Effector memory CD8-positive, alpha-beta T cell (primary cell): Measurements from ENCODE around the gene DERL3.

Source experiments
- ATAC-seq: fragments of 150-1000 bp; cut with Tn5 transposase; replicated peaks from 2 replicates; pipeline ENCODE4 v1.10.0; 2021; ENCODE audit warnings: mild to moderate bottlenecking, moderate library complexity
- DNase-seq, 3 experiments: peaks; one replicate each; pipeline ENCODE4 v3.0.0; 2021
- H3K27ac Mint-ChIP-seq, 2 donors: one replicate each; pipeline ENCODE4 v1.8.0; 2022; ENCODE audit warnings: mild to moderate bottlenecking in 2 of 2, mixed read lengths in 2 of 2, moderate library complexity in 2 of 2
- H3K27me3 Mint-ChIP-seq, 2 donors: one replicate each; pipeline ENCODE4 v1.8.0; 2022; ENCODE audit warnings: mixed read lengths in 2 of 2
- H3K36me3 Mint-ChIP-seq: one replicate; pipeline ENCODE4 v1.8.0; 2022; ENCODE audit warnings: mild to moderate bottlenecking, moderate library complexity, mixed read lengths; ENCODE audit not compliant: insufficient read depth
- H3K4me1 Mint-ChIP-seq, 2 donors: one replicate each; pipeline ENCODE4 v1.8.0; 2022; ENCODE audit warnings: low read depth in 2 of 2, mixed read lengths in 2 of 2
- H3K4me3 Mint-ChIP-seq, 2 donors: one replicate each; pipeline ENCODE4 v1.8.0; 2022; ENCODE audit warnings: mild to moderate bottlenecking in 2 of 2, mixed read lengths in 2 of 2, moderate library complexity in 2 of 2
- H3K9me3 Mint-ChIP-seq, 2 donors: one replicate each; pipeline ENCODE4 v1.8.0; 2022; ENCODE audit warnings: mixed read lengths in 2 of 2

Gene DERL3

GRCh38 chr22:23820748-23821211 lies 18.0 kb downstream of the DERL3 start:
- Mint-ChIP-seq H3K36me3 (peaks cover 36% of the 10 kb centered on the region), H3K27ac (peak overlapping the region; percentile 23 to 48), H3K4me1 (peaks cover 0 to 7% of the 10 kb centered on the region in 2 donors), H3K27me3 (no peaks in the 10 kb centered on the region), H3K4me3 (no peak overlapping the region), H3K9me3 (no peaks in the 10 kb centered on the region)
- ATAC-seq (no peak), DNase-seq (no peak)

- Mint-ChIP-seq H3K27me3 (no peaks in the 10 kb centered on the region), H3K27ac (no peak overlapping the region), H3K9me3 (no peaks in the 10 kb centered on the region), H3K4me1 (peaks cover 0 to 7% of the 10 kb centered on the region in 2 donors), H3K4me3 (no peak overlapping the region), H3K36me3 (peaks cover 41% of the 10 kb centered on the region)
- ATAC-seq = no peak
- DNase-seq = no peak
Measured at GRCh38 chr22:23818541-23818940, 20.3 kb downstream of the DERL3 start.

GRCh38 chr22:23817146-23817545 lies 21.7 kb downstream of the DERL3 start:
- peak overlapping the region in 1 of 2 donors; percentile 75 for H3K27ac Mint-ChIP-seq

GRCh38 chr22:23816156-23816976 lies 22.4 kb downstream of the DERL3 start:
- DNase-seq (no peak), ATAC-seq (no peak)
- no peak overlapping the region for H3K4me3 Mint-ChIP-seq
- peaks cover 0 to 3% of the 10 kb centered on the region in 2 donors for H3K4me1 Mint-ChIP-seq
- H3K27me3 Mint-ChIP-seq = no peaks in the 10 kb centered on the region
- H3K9me3 Mint-ChIP-seq = no peaks in the 10 kb centered on the region
- peaks cover 38% of the 10 kb centered on the region for H3K36me3 Mint-ChIP-seq
- peak overlapping the region in 1 of 2 donors; percentile 65 for H3K27ac Mint-ChIP-seq

More at GRCh38 chr22:23817146-23817545, 21.7 kb downstream of the DERL3 start:
- no peaks in the 10 kb centered on the region for H3K27me3 Mint-ChIP-seq
- DNase-seq (no peak), ATAC-seq (no peak)
- H3K9me3 Mint-ChIP-seq = no peaks in the 10 kb centered on the region
- no peak overlapping the region for H3K4me3 Mint-ChIP-seq
- peaks cover 36% of the 10 kb centered on the region for H3K36me3 Mint-ChIP-seq
- H3K4me1 Mint-ChIP-seq = peaks cover 0 to 3% of the 10 kb centered on the region in 2 donors

- H3K27ac Mint-ChIP-seq = peak overlapping the region in 1 of 2 donors; percentile 65
- H3K4me1 Mint-ChIP-seq = peaks cover 0 to 3% of the 10 kb centered on the region in 2 donors
- no peaks in the 10 kb centered on the region for H3K9me3 Mint-ChIP-seq
- H3K4me3 Mint-ChIP-seq = no peak overlapping the region
- DNase-seq (no peak), ATAC-seq (no peak)
- H3K36me3 Mint-ChIP-seq = peaks cover 43% of the 10 kb centered on the region
- no peaks in the 10 kb centered on the region for H3K27me3 Mint-ChIP-seq
Measured at GRCh38 chr22:23815541-23816155, 23.2 kb downstream of the DERL3 start.

- DNase-seq (no peak), ATAC-seq (no peak)
- Mint-ChIP-seq H3K27me3 (no peaks in the 10 kb centered on the region), H3K27ac (no peak overlapping the region), H3K4me3 (no peak overlapping the region), H3K36me3 (peaks cover 52% of the 10 kb centered on the region), H3K4me1 (no peaks in the 10 kb centered on the region), H3K9me3 (no peaks in the 10 kb centered on the region)
Measured at GRCh38 chr22:23812378-23812777, 26.4 kb downstream of the DERL3 start.

- ATAC-seq = no peak
- peaks cover 59% of the 10 kb centered on the region for H3K36me3 Mint-ChIP-seq
- peak overlapping the region in 1 of 2 donors; percentile 29 for H3K27ac Mint-ChIP-seq
Measured at GRCh38 chr22:23806837-23807236, 32.0 kb downstream of the DERL3 start.

GRCh38 chr22:23804781-23805291 lies 34.0 kb downstream of the DERL3 start:
- no peak overlapping the region for H3K4me3 Mint-ChIP-seq
- DNase-seq (no peak), ATAC-seq (no peak)
- H3K9me3 Mint-ChIP-seq = no peaks in the 10 kb centered on the region
- H3K27ac Mint-ChIP-seq = peak overlapping the region in 1 of 2 donors; percentile 63
- no peaks in the 10 kb centered on the region for H3K27me3 Mint-ChIP-seq
- peaks cover 3 to 8% of the 10 kb centered on the region in 2 donors for H3K4me1 Mint-ChIP-seq
- peaks cover 60% of the 10 kb centered on the region for H3K36me3 Mint-ChIP-seq

More at GRCh38 chr22:23806837-23807236, 32.0 kb downstream of the DERL3 start:
- Mint-ChIP-seq H3K4me3 (no peak overlapping the region), H3K9me3 (no peaks in the 10 kb centered on the region), H3K27me3 (no peaks in the 10 kb centered on the region), H3K4me1 (peaks cover under 1 to 8% of the 10 kb centered on the region in 2 donors)
- no peak for DNase-seq

- Mint-ChIP-seq H3K27ac (peak overlapping the region in 1 of 2 donors; percentile 74), H3K9me3 (no peaks in the 10 kb centered on the region), H3K4me3 (peak overlapping the region in 1 of 2 donors; percentile 22), H3K27me3 (no peaks in the 10 kb centered on the region), H3K36me3 (peaks cover 65% of the 10 kb centered on the region), H3K4me1 (peaks cover 3 to 8% of the 10 kb centered on the region in 2 donors)
- ATAC-seq = no peak
- no peak for DNase-seq
Measured at GRCh38 chr22:23803001-23803819, 35.6 kb downstream of the DERL3 start.

GRCh38 chr22:23801886-23802377 lies 36.9 kb downstream of the DERL3 start:
- no peak overlapping the region for H3K4me3 Mint-ChIP-seq
- DNase-seq (no peak), ATAC-seq (no peak)
- H3K27me3 Mint-ChIP-seq = no peaks in the 10 kb centered on the region
- peaks cover 61% of the 10 kb centered on the region for H3K36me3 Mint-ChIP-seq
- no peaks in the 10 kb centered on the region for H3K9me3 Mint-ChIP-seq
- peaks cover 3 to 8% of the 10 kb centered on the region in 2 donors for H3K4me1 Mint-ChIP-seq
- peak overlapping the region; percentile 30 to 70 for H3K27ac Mint-ChIP-seq

- peaks cover 61% of the 10 kb centered on the region for H3K36me3 Mint-ChIP-seq
- H3K9me3 Mint-ChIP-seq = no peaks in the 10 kb centered on the region
- ATAC-seq (no peak), DNase-seq (no peak)
- H3K4me1 Mint-ChIP-seq = peaks cover 4 to 8% of the 10 kb centered on the region in 2 donors
- peak overlapping the region in 1 of 2 donors; percentile 30 for H3K27ac Mint-ChIP-seq
- no peak overlapping the region for H3K4me3 Mint-ChIP-seq
- H3K27me3 Mint-ChIP-seq = no peaks in the 10 kb centered on the region
Measured at GRCh38 chr22:23801238-23801821, 37.5 kb downstream of the DERL3 start.

GRCh38 chr22:23800297-23801237 lies 38.2 kb downstream of the DERL3 start:
- Mint-ChIP-seq H3K4me1 (peaks cover 4 to 8% of the 10 kb centered on the region in 2 donors), H3K9me3 (no peaks in the 10 kb centered on the region), H3K27ac (peak overlapping the region in 1 of 2 donors; percentile 30), H3K4me3 (no peak overlapping the region), H3K36me3 (peaks cover 60% of the 10 kb centered on the region), H3K27me3 (no peaks in the 10 kb centered on the region)
- DNase-seq (no peak), ATAC-seq (no peak)
